TTC549 (cell line): ENCODE measurements around the gene ANKRD36C.
A peak's percentile ranks its signal among the peaks of the same experiment; 100 is the strongest.
"Not testable (repeated sequence)": the region's sequence is repeated elsewhere in the genome, so short reads cannot be mapped to it uniquely, and the experiment has no call there.

Experiments used
- FAIRE-seq: peaks from 2 replicates; lab custom pipeline; 2012; peaks lifted over from hg19 to GRCh38; lab: Jason Lieb, UNC

The ANKRD36C gene

GRCh38 chr2:95796249-95797099 is 195.2 kb downstream of the ANKRD36C start:
- FAIRE-seq, result not testable (repeated sequence)

GRCh38 chr2:95793970-95794369 is 197.7 kb downstream of the ANKRD36C start:
- FAIRE-seq, result not testable (repeated sequence)

- peak; percentile 93 for FAIRE-seq
Observed at GRCh38 chr2:95790180-95790579, 201.4 kb downstream of the ANKRD36C start.

- not testable (repeated sequence) for FAIRE-seq
Observed at GRCh38 chr2:95789385-95789784, 202.2 kb downstream of the ANKRD36C start.

GRCh38 chr2:95788642-95789041 is 203.0 kb downstream of the ANKRD36C start:
- not testable (repeated sequence) for FAIRE-seq
